HG03354 (cell line): ENCODE measurements around the gene TRIM40.

Experiments
- ATAC-seq: cut with Tn5 transposase; IDR thresholded peaks from one replicate; pipeline ENCODE4 v1.9.1; 2021; ENCODE audit warnings: mild to moderate bottlenecking; ENCODE audit not compliant: unreplicated experiment, poor library complexity, severe bottlenecking

The TRIM40 gene

GRCh38 chr6:30192076-30192475 lies 56.1 kb downstream of the TRIM40 start:
- ATAC-seq, result no peak

GRCh38 chr6:30194797-30195690 lies 59.1 kb downstream of the TRIM40 start:
- ATAC-seq, result no peak

GRCh38 chr6:30195951-30196350 lies 60.0 kb downstream of the TRIM40 start:
- no peak for ATAC-seq

- no peak for ATAC-seq
These were observed 60.4 kb downstream of the TRIM40 start for GRCh38 chr6:30196376-30196775.
